Neural cell (in vitro differentiated cells): ENCODE data around the gene COPRS.

ENCODE experiments used
- CTCF ChIP-seq: fragments of 450-650 bp; IDR thresholded peaks from 2 replicates; pipeline ENCODE4 v1.5.1; 2014; ENCODE audit warnings: antibody characterized with exemption, mild to moderate bottlenecking, moderate library complexity; ENCODE audit not compliant: poor library complexity, severe bottlenecking
- EZH2 ChIP-seq: fragments of 200-600, 300-800 bp; shearing (Covaris generic), sonication (generic); IDR thresholded peaks from 2 replicates; pipeline ENCODE4 v1.6.1; 2014; ENCODE audit warnings: antibody characterized with exemption, low read length, borderline replicate concordance, mild to moderate bottlenecking; ENCODE audit not compliant: insufficient read depth, poor library complexity, severe bottlenecking
- POLR2AphosphoS5 ChIP-seq: IDR thresholded peaks from 2 replicates; pipeline ENCODE4 v1.6.1; 2012

- TF ChIP-seq CTCF (no peak), EZH2 (no peak), POLR2AphosphoS5 (no peak)
These were observed 52.1 kb downstream of the COPRS start for GRCh38 chr17:31806921-31807320.
